Measurements from ENCODE around the gene PHF2. TPM values are rescaled to one million over a fixed set of nuclear protein-coding genes. Genes with fewer than 3 reads are reported as not detected.

The PHF2 gene
- polyA plus RNA-seq, 3 donors, result 0.40 to 16.0 (median 0.97) TPM

DNA sequence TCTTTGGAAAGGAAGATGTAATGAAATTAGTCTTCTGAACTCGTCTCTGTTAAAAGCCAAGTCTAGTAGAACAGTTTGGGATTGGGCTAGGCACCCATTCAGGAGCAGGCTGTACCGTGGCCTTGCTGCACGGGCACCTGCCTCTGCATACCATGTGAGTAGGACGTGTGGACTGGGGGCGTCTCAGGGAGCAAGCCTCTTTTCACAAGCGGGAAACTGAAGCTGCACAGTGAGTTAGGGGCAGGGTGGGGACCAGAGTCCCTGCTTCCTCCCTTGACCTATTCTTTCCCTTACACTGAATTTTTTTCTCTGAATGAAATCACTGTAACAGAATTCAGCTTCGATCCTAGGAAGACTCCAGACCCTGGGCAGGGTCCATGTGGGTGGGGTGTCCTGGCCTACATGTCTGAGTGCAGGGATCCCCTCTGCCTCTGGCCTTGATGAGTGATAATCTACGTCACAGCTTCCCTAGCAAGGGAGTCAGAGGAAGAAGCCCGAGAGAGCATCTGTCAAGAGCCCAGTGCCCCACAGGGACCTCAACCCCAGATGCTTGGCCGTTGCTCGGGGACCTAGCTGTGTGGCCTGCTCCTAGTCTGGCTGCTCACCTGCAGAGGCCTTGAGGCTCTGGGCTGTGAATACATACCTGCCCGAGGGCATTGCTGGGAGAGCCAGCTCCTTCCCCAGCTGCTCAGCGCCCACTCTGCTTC is 15.1 kb downstream of the PHF2 start:
- Mint-ChIP-seq H3K27me3 (ENCODE audit: low read depth in 3 of 3) (no peaks in the 10 kb centered on the region), H3K4me3 (no peak overlapping the region), H3K9me3 (no peaks in the 10 kb centered on the region), H3K4me1 (peaks cover 13% of the 10 kb centered on the region), H3K27ac (peak overlapping the region in 2 of 7 donors; percentile 62 to 66), H3K36me3 (peaks cover 4 to 7% of the 10 kb centered on the region in 2 donors)
- 95% methylated on average over 7 of the region's 13 CpGs for WGBS (ENCODE audit: insufficient coverage)
- no peak for DNase-seq
- H3K4me3 ChIP-seq (replicated peaks in 1 of 3; ENCODE audit: low read depth in 2 of 3, low read length in 3 of 3), result no peak overlapping the region
- peaks cover 100% of the 10 kb centered on the region for H4K20me1 ChIP-seq (ENCODE audit: insufficient read depth, low read length)
- H2AFZ ChIP-seq (ENCODE audit: insufficient read depth, low read depth, low read length, poor library complexity, severe bottlenecking), result no peak overlapping the region
- TF ChIP-seq, protein P1, sequence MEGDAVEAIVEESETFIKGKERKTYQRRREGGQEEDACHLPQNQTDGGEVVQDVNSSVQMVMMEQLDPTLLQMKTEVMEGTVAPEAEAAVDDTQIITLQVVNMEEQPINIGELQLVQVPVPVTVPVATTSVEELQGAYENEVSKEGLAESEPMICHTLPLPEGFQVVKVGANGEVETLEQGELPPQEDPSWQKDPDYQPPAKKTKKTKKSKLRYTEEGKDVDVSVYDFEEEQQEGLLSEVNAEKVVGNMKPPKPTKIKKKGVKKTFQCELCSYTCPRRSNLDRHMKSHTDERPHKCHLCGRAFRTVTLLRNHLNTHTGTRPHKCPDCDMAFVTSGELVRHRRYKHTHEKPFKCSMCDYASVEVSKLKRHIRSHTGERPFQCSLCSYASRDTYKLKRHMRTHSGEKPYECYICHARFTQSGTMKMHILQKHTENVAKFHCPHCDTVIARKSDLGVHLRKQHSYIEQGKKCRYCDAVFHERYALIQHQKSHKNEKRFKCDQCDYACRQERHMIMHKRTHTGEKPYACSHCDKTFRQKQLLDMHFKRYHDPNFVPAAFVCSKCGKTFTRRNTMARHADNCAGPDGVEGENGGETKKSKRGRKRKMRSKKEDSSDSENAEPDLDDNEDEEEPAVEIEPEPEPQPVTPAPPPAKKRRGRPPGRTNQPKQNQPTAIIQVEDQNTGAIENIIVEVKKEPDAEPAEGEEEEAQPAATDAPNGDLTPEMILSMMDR (IDR thresholded peaks at IDR 0.05), result no peak
- no peaks in the 10 kb centered on the region for H3K36me3 ChIP-seq (replicated peaks in 1 of 2; ENCODE audit: control insufficient read depth in 1 of 2, insufficient read depth in 2 of 2, low read length in 2 of 2)
- no peak overlapping the region for H3K27ac ChIP-seq (ENCODE audit: low read depth in 1 of 2, low read length in 2 of 2)
- intact Hi-C loops (cut with micrococcal nuclease), result no loop called here
- H3K27me3 ChIP-seq (ENCODE audit: control insufficient read depth in 2 of 2, insufficient read depth in 2 of 2, low read length in 2 of 2), result no peaks in the 10 kb centered on the region
- no peaks in the 10 kb centered on the region for H3K9me3 ChIP-seq (replicated peaks in 1 of 2; ENCODE audit: control insufficient read depth in 1 of 2, insufficient read depth in 1 of 2, low read length in 2 of 2)
- H3K4me2 ChIP-seq (replicated peaks; ENCODE audit: extremely low read depth, low read length, poor library complexity, severe bottlenecking), result no peak overlapping the region
- H3K4me1 ChIP-seq (ENCODE audit: control insufficient read depth in 1 of 2, insufficient read depth in 2 of 2, low read length in 2 of 2), result no peaks in the 10 kb centered on the region
- no peak overlapping the region for H3K9ac ChIP-seq (ENCODE audit: insufficient read depth, low read length, poor library complexity, severe bottlenecking)
- H3K79me2 ChIP-seq (ENCODE audit: insufficient read depth, low read length), result peaks cover 92% of the 10 kb centered on the region

DNA sequence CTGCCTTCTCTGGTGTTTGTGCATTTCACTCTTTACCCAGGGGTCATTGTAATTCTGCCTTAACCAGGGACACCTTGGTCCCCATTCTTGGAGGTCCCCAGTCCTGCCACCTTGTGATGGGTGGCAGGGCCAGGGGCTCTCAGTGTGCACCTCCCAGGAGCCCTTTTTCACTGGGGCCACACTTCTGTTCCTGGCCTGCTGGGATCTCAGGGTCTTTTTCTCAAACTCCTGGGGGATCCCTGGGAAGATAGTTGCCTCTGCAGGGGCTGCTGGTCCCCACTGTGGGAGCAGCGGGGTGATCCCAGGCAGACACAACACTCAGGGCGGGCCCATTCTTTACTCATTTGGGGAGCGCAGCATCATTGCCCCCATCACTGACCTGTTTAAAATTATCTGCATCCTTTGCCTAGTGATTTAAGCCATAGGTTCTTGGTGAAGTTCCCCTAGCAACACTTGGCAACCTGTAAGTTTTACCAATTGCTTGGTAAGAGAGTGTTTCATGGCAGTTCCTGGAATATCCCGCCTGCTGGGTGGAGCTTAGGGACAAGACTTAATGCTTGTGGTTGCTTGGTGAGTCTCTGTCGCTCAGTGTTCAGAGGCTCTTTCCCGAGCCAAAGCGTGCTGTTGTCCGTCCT is 15.7 kb downstream of the PHF2 start:
- H3K27ac Mint-ChIP-seq, result peak overlapping the region in 1 of 7 donors; percentile 33
- Histone ChIP-seq H4K20me1 (ENCODE audit: insufficient read depth, low read length) (peaks cover 97% of the 10 kb centered on the region), H3K4me2 (replicated peaks; ENCODE audit: extremely low read depth, low read length, poor library complexity, severe bottlenecking) (no peak overlapping the region)

More for the DNA sequence above, 15.7 kb downstream of the PHF2 start:
- H2AFZ ChIP-seq (ENCODE audit: insufficient read depth, low read depth, low read length, poor library complexity, severe bottlenecking), result no peak overlapping the region
- peaks cover 0 to under 1% (median 0%) of the 10 kb centered on the region in 7 donors for H3K9me3 Mint-ChIP-seq
- H3K4me1 ChIP-seq (ENCODE audit: control insufficient read depth in 1 of 2, insufficient read depth in 2 of 2, low read length in 2 of 2), result no peaks in the 10 kb centered on the region
- no peak overlapping the region for H3K4me3 Mint-ChIP-seq
- TF ChIP-seq, protein P1 (IDR thresholded peaks at IDR 0.05), result no peak
- H3K27me3 Mint-ChIP-seq (ENCODE audit: low read depth in 3 of 3), result no peaks in the 10 kb centered on the region
- intact Hi-C loops (cut with micrococcal nuclease), result no loop called here
- H3K36me3 Mint-ChIP-seq, result peaks cover 4 to 7% of the 10 kb centered on the region in 2 donors
- H3K4me1 Mint-ChIP-seq, result peaks cover 11% of the 10 kb centered on the region
- no peak overlapping the region for H3K27ac ChIP-seq (ENCODE audit: low read depth in 1 of 2, low read length in 2 of 2)
- no peaks in the 10 kb centered on the region for H3K27me3 ChIP-seq (ENCODE audit: control insufficient read depth in 2 of 2, insufficient read depth in 2 of 2, low read length in 2 of 2)
- no peak for DNase-seq
- H3K4me3 ChIP-seq (replicated peaks in 1 of 3; ENCODE audit: low read depth in 2 of 3, low read length in 3 of 3), result no peak overlapping the region
- whole genome bisulfite sequencing (ENCODE audit: insufficient coverage), result 95% methylated on average over 6 of the region's 8 CpGs
- H3K9me3 ChIP-seq (replicated peaks in 1 of 2; ENCODE audit: control insufficient read depth in 1 of 2, insufficient read depth in 1 of 2, low read length in 2 of 2), result no peaks in the 10 kb centered on the region
- H3K79me2 ChIP-seq (ENCODE audit: insufficient read depth, low read length), result peaks cover 88% of the 10 kb centered on the region
- no peaks in the 10 kb centered on the region for H3K36me3 ChIP-seq (replicated peaks in 1 of 2; ENCODE audit: control insufficient read depth in 1 of 2, insufficient read depth in 2 of 2, low read length in 2 of 2)
- H3K9ac ChIP-seq (ENCODE audit: insufficient read depth, low read length, poor library complexity, severe bottlenecking), result no peak overlapping the region

All from CD14-positive monocyte (primary cell).